ENCODE data around the gene TMEM178A. TPM values are rescaled to one million over a fixed set of nuclear protein-coding genes. Genes with fewer than 3 reads are reported as not detected.

TMEM178A gene
- total RNA-seq, 1 experiment from 2014 or later, result 7.5 TPM

- Histone ChIP-seq H2BK20ac (ENCODE audit: low read depth, low read length, poor library complexity, severe bottlenecking) (no peak overlapping the region), H3K23ac (ENCODE audit: insufficient read length, low read depth, low read length) (no peak overlapping the region), H3K14ac (ENCODE audit: insufficient read depth, low read length) (no peak overlapping the region), H4K20me1 (ENCODE audit: control insufficient read depth, insufficient read depth, insufficient read length) (no peaks in the 10 kb centered on the region), H3K4me2 (ENCODE audit: insufficient read depth, insufficient read length, low read length) (no peak overlapping the region), H3T11ph (ENCODE audit: low read length) (no peak overlapping the region), H2BK5ac (ENCODE audit: insufficient read length, low read length) (no peak overlapping the region), H4K5ac (ENCODE audit: insufficient read length, low read depth, low read length) (no peak overlapping the region), H2BK12ac (ENCODE audit: insufficient read length, low read depth, low read length) (no peak overlapping the region), H3K4ac (ENCODE audit: low read depth, low read length) (no peak overlapping the region), H3K27ac (ENCODE audit: insufficient read length, low read depth, low read length) (no peak overlapping the region), H3K23me2 (ENCODE audit: insufficient read length, low read depth, low read length, poor library complexity, severe bottlenecking) (no peaks in the 10 kb centered on the region), H2BK120ac (ENCODE audit: low read depth, low read length, poor library complexity, severe bottlenecking) (no peak overlapping the region), H3K79me1 (ENCODE audit: insufficient read depth, low read depth, low read length, poor library complexity, severe bottlenecking) (no peaks in the 10 kb centered on the region), H3K9me3 (ENCODE audit: control insufficient read depth, low read depth, low read length) (no peaks in the 10 kb centered on the region), H3K79me2 (ENCODE audit: insufficient read depth, low read length) (no peaks in the 10 kb centered on the region), H2AFZ (ENCODE audit: low read length) (no peak overlapping the region), H3K18ac (ENCODE audit: insufficient read length, low read depth, low read length) (no peak overlapping the region), H2BK15ac (ENCODE audit: low read depth, low read length) (no peak overlapping the region), H4K8ac (replicated peaks; ENCODE audit: insufficient read length, low read depth, low read length) (no peak overlapping the region), H3K27me3 (ENCODE audit: insufficient read depth, low read length) (no peaks in the 10 kb centered on the region), H3K9ac (ENCODE audit: extremely low read depth, insufficient read length, low read length) (no peak overlapping the region), H3K56ac (ENCODE audit: insufficient read length, low read depth, low read length) (no peak overlapping the region), H4K91ac (ENCODE audit: insufficient read length, low read depth, low read length) (no peak overlapping the region), H2AK5ac (ENCODE audit: insufficient read length, low read length) (no peak overlapping the region), H3K4me1 (ENCODE audit: insufficient read depth, low read length) (peaks cover 3% of the 10 kb centered on the region; the same call in 1 of the 2 replicates)
- no CpG with 5 or more reads among the region's 1 CpG for WGBS (ENCODE audit: extremely low coverage, insufficient read length, low lambda C conversion rate)
- peaks cover 0 to 9% of the 10 kb centered on the region in 2 experiments; a peak in 2 of 4 replicates for H3K4me1 Mint-ChIP-seq
- H3K27ac Mint-ChIP-seq, result no peak overlapping the region
- no peaks in the 10 kb centered on the region for H3K36me3 Mint-ChIP-seq (ENCODE audit: insufficient read depth in 1 of 3, low read depth in 3 of 3)
- TF ChIP-seq CTCF (conservative IDR thresholded peaks at IDR 0.05), result no peak
- no peak overlapping the region for H3K4me3 Mint-ChIP-seq
- no peaks in the 10 kb centered on the region for H3K27me3 Mint-ChIP-seq (ENCODE audit: low read depth)
- DNase-seq, result no peak
- H3K9me3 Mint-ChIP-seq, result no peaks in the 10 kb centered on the region
Measured at GRCh38 chr2:39618236-39618635, 47.5 kb upstream of the TMEM178A start.

Measured in H9 (cell line).